ENCODE results near the gene KDM2B. TPM values are rescaled to one million over a fixed set of nuclear protein-coding genes. Genes with fewer than 3 reads are reported as not detected.

Gene KDM2B
- polyA plus RNA-seq, 1 donor (not counting 4 experiments of a cell fraction or from before 2014, with no cell fraction given) = 10.3 TPM

DNA sequence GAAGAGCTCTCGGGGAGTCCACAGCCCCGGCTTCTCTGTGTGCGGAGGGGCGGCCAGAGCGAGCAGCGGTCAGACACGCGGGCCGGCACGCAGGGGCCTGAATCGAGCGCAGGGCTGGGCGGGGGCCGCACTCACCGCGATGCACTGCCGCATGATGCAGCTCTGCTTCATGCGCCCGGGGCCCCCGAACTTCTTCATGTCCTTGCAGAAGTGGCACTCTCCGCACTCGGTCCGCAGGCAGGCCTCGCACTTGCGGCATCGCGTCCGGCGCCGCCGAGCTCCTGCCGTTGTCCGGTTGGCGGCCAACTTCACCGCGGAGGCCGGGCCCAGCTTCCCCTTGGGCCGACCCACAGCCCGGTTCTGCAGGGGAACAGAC lies 127.8 kb downstream of the KDM2B start:
- Histone ChIP-seq H2AFZ (ENCODE audit: control insufficient read depth, low read length) (no peak overlapping the region), H3K4me3 (ENCODE audit: control insufficient read depth in 2 of 3, extremely low read depth in 1 of 3, insufficient read depth in 2 of 3, low read depth in 1 of 3, low read length in 3 of 3) (no peak overlapping the region), H3K36me3 (ENCODE audit: control insufficient read depth in 2 of 2, extremely low read depth in 1 of 2, insufficient read depth in 2 of 2, low read length in 2 of 2) (peaks cover 4 to 5% of the 10 kb centered on the region in 2 experiments), H3K9me1 (ENCODE audit: control insufficient read depth, extremely low read depth, insufficient read depth, low read length) (no peaks in the 10 kb centered on the region), H3K4me2 (ENCODE audit: control insufficient read depth, extremely low read depth, insufficient read depth, low read depth, low read length) (no peak overlapping the region), H3K27me3 (ENCODE audit: control insufficient read depth, extremely low read depth, insufficient read depth, low read length) (no peaks in the 10 kb centered on the region), H3K79me2 (ENCODE audit: control insufficient read depth, insufficient read depth, low read length) (peaks cover 47% of the 10 kb centered on the region), H3K27ac (ENCODE audit: control insufficient read depth, insufficient read depth, low read length) (no peak overlapping the region), H3K9me3 (ENCODE audit: control insufficient read depth, low read depth, low read length) (no peaks in the 10 kb centered on the region), H3K4me1 (ENCODE audit: control insufficient read depth, extremely low read depth, insufficient read depth, low read length) (peaks cover 11% of the 10 kb centered on the region), H3K9ac (ENCODE audit: control insufficient read depth, extremely low read depth, insufficient read depth, low read length) (no peak overlapping the region), H4K20me1 (ENCODE audit: control insufficient read depth, extremely low read depth, insufficient read depth, low read length) (peaks cover 8% of the 10 kb centered on the region)
- TF ChIP-seq EZH2 (IDR thresholded peaks at IDR 0.05; ENCODE audit: low read length) = no peak
- TF ChIP-seq, protein P1, sequence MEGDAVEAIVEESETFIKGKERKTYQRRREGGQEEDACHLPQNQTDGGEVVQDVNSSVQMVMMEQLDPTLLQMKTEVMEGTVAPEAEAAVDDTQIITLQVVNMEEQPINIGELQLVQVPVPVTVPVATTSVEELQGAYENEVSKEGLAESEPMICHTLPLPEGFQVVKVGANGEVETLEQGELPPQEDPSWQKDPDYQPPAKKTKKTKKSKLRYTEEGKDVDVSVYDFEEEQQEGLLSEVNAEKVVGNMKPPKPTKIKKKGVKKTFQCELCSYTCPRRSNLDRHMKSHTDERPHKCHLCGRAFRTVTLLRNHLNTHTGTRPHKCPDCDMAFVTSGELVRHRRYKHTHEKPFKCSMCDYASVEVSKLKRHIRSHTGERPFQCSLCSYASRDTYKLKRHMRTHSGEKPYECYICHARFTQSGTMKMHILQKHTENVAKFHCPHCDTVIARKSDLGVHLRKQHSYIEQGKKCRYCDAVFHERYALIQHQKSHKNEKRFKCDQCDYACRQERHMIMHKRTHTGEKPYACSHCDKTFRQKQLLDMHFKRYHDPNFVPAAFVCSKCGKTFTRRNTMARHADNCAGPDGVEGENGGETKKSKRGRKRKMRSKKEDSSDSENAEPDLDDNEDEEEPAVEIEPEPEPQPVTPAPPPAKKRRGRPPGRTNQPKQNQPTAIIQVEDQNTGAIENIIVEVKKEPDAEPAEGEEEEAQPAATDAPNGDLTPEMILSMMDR (optimal IDR thresholded peaks at IDR 0.05 in 1 of 3, IDR thresholded peaks at IDR 0.05 in 1 of 3, conservative IDR thresholded peaks at IDR 0.05 in 1 of 3; ENCODE audit: extremely low read depth in 1 of 3, insufficient read depth in 2 of 3, low read length in 3 of 3) = no peak
- dilution Hi-C loops (cut with MboI; ENCODE audit: extremely low pct_ligation_motif_present, low sequenced_read_pairs) = no loop called here
- DNase-seq (ENCODE audit: low read depth, low spot score) = no peak
- FAIRE-seq = no peak

GRCh38 chr12:121452340-121452984 lies 128.4 kb downstream of the KDM2B start:
- H3K4me3 ChIP-seq (ENCODE audit: control insufficient read depth in 2 of 3, extremely low read depth in 1 of 3, insufficient read depth in 2 of 3, low read depth in 1 of 3, low read length in 3 of 3) = peak overlapping the region in 2 of 3 experiments; percentile 9 to 58
- peaks cover 42% of the 10 kb centered on the region for H3K79me2 ChIP-seq (ENCODE audit: control insufficient read depth, insufficient read depth, low read length)
- H4K20me1 ChIP-seq (ENCODE audit: control insufficient read depth, extremely low read depth, insufficient read depth, low read length) = peaks cover 8% of the 10 kb centered on the region

More at GRCh38 chr12:121452340-121452984, 128.4 kb downstream of the KDM2B start:
- H3K27me3 ChIP-seq (ENCODE audit: control insufficient read depth, extremely low read depth, insufficient read depth, low read length) = no peaks in the 10 kb centered on the region
- peak overlapping the region; percentile 83 for H3K4me2 ChIP-seq (ENCODE audit: control insufficient read depth, extremely low read depth, insufficient read depth, low read depth, low read length)
- H2AFZ ChIP-seq (ENCODE audit: control insufficient read depth, low read length) = no peak overlapping the region
- H3K9me1 ChIP-seq (ENCODE audit: control insufficient read depth, extremely low read depth, insufficient read depth, low read length) = no peaks in the 10 kb centered on the region
- DNase-seq (ENCODE audit: low read depth, low spot score) = no peak
- dilution Hi-C loops (cut with MboI; ENCODE audit: extremely low pct_ligation_motif_present, low sequenced_read_pairs) = no loop called here
- H3K27ac ChIP-seq (ENCODE audit: control insufficient read depth, insufficient read depth, low read length) = peak overlapping the region; percentile 48
- peak; percentile 48 for FAIRE-seq
- peak overlapping the region; percentile 39 for H3K9ac ChIP-seq (ENCODE audit: control insufficient read depth, extremely low read depth, insufficient read depth, low read length)
- peaks cover 11% of the 10 kb centered on the region for H3K4me1 ChIP-seq (ENCODE audit: control insufficient read depth, extremely low read depth, insufficient read depth, low read length)
- TF ChIP-seq EZH2 (IDR thresholded peaks at IDR 0.05; ENCODE audit: low read length) = no peak
- TF ChIP-seq, protein P1 (optimal IDR thresholded peaks at IDR 0.05 in 1 of 3, IDR thresholded peaks at IDR 0.05 in 1 of 3, conservative IDR thresholded peaks at IDR 0.05 in 1 of 3; ENCODE audit: extremely low read depth in 1 of 3, insufficient read depth in 2 of 3, low read length in 3 of 3) = no peak
- peaks cover 4 to 5% of the 10 kb centered on the region in 2 experiments for H3K36me3 ChIP-seq (ENCODE audit: control insufficient read depth in 2 of 2, extremely low read depth in 1 of 2, insufficient read depth in 2 of 2, low read length in 2 of 2)
- H3K9me3 ChIP-seq (ENCODE audit: control insufficient read depth, low read depth, low read length) = no peaks in the 10 kb centered on the region

All from keratinocyte (primary cell).